ENCODE results near the gene ZNF677.
"Not testable (repeated sequence)": the region's sequence is repeated elsewhere in the genome, so short reads cannot be mapped to it uniquely, and the experiment has no call there.

Gene ZNF677
- total RNA-seq, result 2.1 to 14.3 (median 6.6) reads per million in 17 experiments

DNA sequence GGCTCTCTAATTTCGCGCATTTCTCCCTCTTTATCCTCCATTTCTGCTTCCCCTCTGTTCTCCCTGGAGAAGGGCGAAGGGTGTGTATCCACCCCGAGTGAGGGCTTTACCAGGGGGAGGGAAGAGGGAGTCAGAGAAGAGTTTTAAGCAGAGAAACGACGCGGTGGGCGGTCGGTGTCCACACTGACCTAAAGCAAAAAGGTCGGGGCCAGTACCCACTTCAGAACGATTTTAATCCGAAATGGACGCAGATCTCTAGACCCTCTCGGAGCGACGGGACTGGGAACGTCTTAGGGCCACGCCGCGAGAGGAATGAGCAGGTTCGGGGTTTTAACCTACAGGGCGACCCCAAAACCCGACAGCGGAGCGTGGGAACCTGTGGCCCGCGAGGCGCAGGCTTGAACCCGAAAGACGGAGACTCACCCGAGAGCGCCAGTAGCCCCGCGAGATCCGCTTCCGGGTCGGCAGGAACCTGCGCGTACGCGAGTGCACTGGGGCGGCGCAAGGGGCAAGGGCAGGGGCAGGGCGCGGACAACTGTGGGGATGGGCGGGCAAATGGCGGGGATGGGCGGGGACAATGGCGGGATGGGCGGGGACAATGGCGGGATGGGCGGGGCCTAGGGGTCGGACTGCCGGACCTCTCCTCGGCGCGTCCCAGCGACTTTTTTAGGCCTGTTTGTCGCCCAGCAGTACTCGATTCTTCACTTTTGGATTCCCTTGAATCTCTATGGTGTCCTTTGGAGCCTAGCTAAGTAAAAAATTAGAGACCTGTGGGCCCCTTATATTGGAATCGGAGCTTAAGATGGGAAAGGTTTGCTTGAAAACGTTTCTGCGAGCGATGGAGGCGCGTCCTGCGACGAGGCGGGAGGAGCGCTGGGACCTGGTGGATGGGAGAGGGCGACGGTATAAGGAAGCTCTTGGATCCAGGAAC, at the start of gene ZNF677:
Gene ZNF677, minus strand, starts transcription at position 463 of the 931 bp plus-strand sequence. CDS start 3,323 bp downstream, outside the sequence.
- peak; percentile 87 to 94 (median 92) for DNase-seq

DNA sequence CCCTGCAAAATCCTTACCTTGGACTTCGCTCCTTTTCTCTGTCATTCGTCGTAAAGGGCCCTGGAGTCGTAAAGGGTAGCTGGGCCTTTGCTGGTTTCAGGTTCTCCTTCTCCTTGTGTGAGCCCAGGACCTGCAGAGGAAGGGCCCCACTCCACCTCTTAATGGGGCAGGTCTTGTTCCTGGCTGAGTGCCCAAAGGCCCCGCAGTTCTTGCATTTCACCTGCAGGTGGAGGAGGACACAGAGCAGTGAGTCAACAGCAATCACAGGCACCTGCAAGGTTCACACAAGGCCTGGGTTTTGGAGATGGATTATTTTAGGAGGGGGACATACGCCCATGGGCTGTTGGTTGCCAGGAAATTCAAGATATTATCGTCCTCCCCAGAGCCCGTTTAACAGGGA, 46.7 kb upstream of the ZNF677 start:
- not testable (repeated sequence) for DNase-seq

DNA sequence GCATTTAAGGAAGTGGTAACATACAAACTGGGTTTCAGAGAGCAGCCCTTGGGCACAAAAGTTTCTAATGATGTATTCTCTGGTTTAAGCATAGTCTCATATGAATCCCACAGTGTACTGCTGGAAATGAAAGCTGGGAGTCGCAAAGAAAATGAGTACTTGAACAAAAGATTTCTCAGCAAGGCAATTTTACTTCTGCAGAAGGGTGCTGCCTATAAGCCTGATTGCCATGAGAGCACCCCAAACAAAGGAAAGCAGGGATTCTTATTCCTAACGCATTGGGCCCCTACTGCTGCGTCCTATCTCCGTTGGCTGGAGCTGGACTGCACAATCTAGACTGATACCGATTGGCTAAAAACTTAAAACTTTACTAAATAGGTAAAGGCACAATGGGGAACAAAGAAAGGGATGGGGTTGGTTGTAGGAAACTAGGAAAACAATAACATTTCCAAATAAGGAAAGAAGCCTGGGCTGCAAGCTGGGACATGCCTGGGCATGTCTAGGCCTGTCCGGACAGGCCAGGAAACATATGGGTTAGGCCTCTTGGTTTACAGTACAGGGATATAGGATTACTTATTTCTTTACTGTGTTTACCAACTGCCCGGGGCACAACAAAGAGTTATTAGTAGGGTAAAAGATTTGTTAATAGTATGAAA, 40.2 kb upstream of the ZNF677 start:
- DNase-seq, result peak in 1 of 4 experiments; percentile 2

DNA sequence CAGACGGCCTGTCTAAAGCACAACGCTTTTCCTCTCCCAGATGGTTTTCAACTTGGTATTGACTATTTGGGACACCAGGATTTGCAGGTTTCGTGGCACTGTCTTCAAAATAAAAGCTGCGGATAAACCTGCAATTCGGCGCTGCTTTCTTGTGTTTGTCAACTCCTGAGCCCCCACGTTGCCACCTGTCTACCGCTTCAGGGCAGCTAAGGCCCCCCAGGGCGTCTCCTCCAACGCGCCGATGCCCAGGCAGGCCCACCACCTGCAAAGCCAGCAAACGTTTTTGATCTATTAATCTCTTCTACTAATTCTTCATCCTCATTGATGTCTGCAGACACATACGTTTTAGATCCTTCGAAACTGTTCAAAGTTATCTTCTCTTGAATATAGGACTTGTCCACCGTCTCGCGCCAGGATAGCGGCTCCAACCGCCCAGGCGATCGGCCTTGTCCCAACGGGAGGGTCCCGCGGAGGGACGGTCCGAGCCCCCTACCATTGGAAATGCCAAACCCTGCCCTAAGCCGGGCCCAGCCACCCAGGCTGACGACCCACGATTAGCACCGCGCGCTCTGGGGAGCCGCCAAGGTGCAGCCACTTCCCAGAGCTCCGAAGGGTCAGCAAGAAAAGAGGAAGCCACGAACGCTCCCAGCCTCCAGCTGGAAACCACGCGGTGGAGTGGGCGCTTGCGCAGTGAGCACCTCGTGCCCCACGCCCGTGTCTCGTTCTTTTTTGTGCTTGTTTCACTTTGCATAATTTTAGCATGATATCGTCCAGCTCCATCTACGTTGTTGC, 36.3 kb upstream of the ZNF677 start:
- DNase-seq, result no peak

DNA sequence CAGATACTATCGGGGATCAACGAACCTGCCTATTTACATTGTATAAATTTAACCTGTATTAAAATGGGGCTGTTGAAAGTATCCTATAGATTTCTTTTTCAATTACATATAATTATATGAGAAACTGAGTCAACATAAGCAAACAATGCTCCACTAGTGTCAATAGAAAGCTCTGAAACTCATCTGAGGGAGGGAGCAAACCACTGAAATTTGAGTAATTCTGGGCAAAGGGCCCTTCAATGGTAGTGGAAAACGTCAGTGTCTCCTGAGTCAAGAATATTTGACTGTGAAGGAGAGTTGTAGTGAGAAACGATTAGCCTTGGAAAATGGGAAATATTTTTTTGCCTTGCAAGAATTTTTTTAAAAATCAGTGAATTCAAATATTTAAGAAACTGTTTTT, 30.4 kb upstream of the ZNF677 start:
- DNase-seq, result no peak

DNA sequence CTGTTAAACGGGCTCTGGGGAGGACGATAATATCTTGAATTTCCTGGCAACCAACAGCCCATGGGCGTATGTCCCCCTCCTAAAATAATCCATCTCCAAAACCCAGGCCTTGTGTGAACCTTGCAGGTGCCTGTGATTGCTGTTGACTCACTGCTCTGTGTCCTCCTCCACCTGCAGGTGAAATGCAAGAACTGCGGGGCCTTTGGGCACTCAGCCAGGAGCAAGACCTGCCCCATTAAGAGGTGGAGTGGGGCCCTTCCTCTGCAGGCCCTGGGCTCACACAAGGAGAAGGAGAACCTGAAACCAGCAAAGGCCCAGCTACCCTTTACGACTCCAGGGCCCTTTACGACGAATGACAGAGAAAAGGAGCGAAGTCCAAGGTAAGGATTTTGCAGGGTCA, 27.3 kb upstream of the ZNF677 start:
- not testable (repeated sequence) for DNase-seq

DNA sequence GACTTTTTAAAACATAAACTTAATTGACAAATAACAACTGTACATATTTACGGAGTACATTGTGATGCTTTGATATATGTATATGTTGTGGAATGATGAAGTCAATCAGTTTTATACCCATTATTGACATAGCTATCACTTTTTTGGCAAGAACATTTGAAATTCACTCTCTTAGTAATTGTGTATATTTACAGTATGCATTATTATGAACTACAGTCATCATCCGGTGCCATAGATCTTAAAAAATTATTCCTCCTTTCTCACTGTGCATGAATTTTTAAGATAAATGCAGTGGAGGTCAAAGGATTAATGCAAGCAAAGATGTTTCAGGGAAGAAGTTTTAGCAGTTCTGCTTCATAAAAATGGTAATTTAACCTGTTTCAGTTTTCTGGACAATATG, 20.8 kb upstream of the ZNF677 start:
- DNase-seq, result no peak

DNA sequence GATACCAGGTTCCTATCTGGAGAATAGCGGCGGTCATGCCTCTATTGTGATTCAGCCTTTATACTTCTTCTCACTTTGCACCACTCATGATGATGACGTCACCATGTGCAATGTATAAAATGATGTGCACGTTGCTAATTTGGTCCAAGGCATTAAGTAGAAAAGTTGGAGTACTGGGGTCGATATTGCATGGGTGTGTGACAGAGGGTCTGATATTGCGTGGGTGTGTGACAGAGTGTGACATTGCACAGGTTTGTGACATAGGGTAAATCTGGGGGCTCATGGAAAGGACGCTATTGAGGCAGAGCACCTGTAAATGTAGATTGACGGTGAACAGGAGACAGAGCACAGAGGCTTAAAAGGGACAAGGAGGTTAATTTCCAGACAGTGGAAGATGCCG, 17.4 kb upstream of the ZNF677 start:
- DNase-seq, result no peak

DNA sequence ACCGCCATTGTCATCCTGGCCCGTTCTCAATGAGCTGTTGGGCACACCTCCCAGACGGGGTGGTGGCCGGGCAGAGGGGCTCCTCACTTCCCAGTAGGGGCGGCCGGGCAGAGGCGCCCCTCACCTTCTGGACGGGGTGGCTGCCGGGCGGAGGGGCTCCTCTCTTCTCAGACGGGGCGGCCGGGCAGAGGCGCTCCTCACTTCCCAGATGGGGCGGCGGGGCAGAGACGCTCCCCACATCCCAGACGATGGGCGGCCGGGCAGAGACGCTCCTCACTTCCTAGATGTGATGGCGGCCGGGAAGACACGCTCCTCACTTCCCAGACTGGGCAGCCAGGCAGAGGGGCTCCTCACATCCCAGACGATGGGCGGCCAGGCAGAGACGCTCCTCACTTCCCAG, 15.2 kb upstream of the ZNF677 start:
- DNase-seq, result not testable (repeated sequence)

DNA sequence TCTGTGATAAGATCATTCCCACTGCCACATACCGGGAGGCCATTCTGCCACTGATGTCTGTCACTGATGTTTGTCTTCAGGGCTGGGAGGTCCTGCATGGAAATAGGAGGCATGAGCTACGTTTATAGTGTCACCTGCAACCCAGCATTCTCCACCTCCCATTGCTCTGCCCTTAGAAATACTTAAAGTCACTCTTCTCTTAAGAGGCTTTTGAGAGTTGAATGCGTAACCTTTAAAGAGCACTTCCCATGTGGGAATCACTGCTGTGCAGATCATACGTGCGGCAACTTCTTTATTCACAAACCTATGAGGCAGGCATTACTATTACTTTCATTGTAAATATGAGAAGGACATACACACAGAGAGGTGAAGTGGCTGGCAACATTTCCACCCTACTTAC, 12.9 kb upstream of the ZNF677 start, which contains the start of gene VN1R4:
Gene VN1R4, minus strand, starts transcription at position 101 of the 400 bp plus-strand sequence. Its CDS starts 58 bp downstream, at position 43.
- DNase-seq, result not testable (repeated sequence)

DNA sequence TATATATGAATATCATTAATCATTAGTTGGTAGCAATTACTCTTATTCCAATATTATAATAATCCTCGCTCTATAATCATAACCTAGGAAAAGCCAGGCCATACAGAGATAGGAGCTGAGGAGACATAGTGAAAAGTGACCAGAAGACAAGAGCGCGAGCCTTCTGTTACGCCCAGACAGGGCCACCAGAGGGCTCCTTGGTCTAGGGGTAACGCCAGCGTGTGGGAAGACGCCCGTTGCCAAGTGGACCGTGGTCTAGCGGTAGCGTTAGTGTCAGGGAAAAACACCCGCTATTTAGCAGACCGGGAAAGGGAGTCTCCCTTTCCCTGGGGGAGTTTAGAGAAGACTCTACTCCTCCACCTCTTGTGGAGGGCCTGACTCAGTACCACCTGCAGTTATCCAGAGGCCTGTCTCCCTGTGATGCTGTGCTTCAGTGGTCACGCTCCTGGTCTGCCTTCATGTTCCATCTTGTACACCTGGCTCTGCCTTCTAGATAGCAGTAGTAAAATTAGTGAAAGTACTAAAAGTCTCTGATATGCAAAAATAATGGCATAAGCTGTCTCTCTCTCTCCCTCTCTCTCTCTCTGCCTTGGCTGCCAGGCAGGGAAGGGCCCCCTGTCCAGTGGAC, 3.2 kb upstream of the ZNF677 start, which contains the start of gene VN1R2:
Gene VN1R2, plus strand, starts transcription at position 578 of the 628 bp plus-strand sequence. CDS start 84 bp downstream, outside the sequence.
- not testable (repeated sequence) for DNase-seq

DNA sequence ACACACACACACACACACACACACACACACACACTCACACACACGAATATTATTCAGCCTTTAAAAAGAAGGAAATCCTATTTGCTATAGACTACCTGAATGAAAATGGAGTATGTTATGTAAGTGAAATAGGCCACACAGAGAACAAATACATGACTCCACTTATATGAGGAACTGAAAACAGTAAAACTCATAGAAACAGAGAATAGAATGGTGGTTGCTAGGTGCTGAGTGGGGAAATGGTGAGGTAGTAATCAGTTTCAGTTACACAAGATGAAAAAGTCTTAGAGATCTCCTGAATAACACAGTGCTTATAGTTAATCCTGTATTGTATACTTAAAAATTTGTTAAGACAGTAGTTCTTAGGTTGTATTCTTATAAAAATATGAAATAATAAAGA, 8.2 kb downstream of the ZNF677 start:
- no peak for DNase-seq

DNA sequence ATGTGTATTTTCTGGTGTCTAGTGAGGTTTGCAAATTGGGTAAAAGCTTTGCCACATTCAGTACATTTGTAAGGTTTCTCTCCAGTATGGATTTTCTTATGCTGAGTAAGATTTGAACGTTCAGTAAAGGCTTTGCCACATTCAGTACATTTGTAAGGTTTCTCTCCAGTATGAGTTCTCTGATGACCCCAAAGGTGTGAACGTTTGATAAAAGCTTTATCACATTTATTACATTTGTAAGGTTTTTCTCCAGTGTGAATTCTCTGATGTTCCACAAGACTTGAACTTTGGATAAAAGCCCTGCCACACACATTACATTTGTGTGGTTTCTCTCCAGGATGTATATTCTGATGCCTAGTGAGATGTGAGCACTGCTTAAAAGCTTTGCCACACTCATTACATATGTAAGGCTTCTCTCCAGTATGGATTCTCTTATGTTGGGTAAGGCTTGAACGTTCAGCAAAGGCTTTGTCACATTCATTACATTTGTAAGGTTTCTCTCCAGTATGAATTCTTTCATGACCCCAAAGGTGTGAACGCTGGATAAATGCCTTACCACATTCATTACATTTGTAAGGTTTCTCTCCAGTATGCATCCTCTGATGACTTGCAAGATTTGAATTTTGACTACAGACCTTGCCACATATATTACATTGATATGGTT, 17.4 kb downstream of the ZNF677 start:
- DNase-seq, result no peak

DNA sequence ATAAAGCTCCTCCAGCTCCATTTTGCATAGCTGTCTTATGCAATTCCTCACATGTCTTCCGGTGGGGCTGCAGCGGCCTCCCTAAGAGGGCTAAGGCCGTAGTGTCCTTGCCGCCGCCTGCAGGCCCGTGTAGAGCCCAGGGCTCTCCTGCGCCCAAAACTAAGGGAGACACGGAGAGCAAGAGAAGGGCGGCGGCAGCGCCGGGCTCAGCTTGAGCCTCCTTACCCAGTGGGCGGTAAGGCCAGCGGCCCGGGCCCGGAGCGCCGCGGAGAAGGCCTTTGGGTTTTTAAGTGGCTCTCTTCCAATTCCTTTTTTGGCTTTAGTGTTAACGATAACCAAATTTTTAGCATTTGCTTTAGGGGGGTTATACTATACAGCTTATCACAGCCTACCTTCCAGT, 30.1 kb downstream of the ZNF677 start:
- DNase-seq, result no peak

DNA sequence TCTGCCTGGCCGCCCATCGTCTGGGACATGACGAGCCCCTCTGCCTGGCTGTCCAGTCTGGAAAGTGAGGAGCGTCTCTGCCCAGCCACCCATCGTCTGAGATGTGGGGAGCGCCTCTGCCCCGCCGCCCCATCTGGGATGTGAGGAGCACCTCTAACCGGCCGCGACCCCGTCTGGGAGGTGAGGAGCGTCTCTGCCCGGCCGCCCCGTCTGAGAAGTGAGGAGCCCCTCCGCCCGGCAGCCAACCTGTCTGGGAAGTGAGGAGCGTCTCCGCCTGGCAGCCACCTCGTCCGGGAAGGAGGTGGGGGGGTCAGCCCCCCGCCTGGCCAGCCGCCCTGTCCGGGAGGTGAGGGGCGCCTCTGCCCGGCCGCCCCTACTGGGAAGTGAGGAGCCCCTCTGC, 32.0 kb downstream of the ZNF677 start:
- not testable (repeated sequence) for DNase-seq

DNA sequence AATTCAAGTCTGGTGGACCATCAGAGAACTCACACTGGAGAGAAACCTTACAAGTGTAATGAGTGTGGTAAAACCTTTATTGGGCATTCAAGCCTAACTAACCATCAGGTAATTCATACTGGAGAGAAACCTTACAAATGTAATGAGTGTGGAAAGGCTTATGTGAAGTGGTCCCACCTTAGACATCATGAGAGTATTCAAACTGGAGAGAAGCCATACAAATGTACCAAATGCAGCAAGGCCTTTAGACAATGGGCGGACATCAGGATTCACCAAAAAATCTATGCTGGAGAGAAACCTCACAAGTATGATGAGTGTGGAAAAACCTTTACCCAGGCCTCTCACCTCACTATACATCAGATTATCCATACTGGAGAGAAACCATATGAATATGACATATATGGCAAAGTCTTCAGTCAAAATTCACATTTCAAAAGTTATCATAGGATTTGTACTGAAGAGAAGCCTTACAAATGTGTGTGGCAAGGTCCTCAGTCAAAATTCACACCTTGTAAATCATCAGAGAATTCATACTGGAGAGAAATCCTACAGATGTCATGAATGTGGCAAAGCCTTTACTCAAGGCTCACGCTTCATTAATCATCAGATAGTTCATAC, 41.9 kb downstream of the ZNF677 start:
- DNase-seq, result no peak

DNA sequence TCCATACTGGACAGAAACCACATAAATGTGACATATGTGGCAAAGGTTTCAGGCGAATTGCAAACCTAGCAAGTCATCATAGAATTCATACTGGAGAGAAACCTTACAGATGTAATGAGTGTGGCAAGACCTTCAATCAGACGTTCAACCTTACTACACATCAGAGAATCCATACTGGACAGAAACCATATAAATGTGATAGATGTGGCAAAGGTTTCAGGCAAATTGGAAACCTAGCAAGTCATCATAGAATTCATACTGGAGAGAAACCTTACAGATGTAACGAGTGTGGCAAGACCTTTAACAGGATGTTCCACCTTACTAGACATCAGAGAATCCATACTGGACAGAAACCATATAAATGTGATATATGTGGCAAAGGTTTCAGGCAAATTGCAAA, 43.1 kb downstream of the ZNF677 start:
- DNase-seq, result not testable (repeated sequence)

DNA sequence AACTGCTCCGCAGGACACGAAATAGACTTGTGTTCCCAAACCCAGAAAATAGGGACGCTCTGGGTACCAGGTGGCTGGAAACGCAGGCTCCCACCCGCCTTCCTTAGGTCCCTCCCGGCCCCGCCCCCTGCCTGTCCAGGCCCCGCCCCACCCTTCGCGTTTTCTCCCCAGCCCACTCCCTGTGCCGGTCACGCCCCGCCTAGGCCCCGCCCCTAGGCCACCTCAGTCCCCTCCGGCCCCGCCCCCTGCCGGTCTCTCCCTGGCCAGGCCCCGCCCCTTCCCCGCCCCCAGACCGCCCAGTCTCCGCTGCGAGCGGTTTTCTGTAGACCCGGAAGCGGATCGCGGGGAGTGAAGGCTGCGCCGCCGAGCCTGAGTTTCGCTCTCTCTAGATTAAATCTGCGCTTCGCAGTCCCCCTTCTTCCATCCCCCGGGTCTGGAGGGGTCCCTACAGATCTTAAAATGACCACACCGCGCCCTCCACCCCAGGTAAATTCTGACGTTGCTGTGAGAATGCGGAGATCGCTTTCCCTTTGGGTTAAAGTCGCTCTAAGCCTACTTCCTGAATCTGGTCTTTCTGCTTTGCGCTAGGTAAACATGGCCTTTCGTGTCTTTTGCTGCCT, 57.8 kb downstream of the ZNF677 start:
- DNase-seq, result peak; percentile 92 to 100 (median 96)

DNA sequence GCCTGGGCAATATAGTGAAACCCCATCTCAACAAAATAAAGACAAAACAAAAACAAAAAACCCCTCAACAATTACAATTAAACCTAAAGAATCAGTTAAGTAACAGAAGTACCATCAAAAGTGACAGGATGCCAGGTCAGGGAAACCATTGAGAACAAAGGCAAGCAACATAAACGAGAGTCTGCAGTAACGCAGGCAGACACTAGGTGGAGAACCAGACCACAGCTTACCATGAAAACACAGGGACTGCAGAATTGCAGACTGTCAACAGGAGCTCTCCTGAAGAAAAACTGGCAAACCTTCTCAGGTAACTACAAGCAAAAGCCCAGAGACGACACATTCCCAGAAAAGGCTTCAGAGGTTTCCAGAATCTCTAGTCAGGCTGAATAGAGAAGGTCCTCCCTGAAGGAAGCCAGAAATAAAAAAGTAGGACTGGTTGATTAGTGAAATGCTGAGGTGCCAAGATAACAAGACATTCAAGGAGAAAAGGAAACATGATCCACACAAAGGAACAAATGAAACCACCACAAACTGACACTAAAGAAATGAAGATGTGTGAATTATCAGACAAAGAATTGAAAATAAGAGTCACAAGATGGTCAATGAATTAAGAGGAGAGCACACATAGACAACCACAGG, 59.3 kb downstream of the ZNF677 start:
- DNase-seq, result peak; percentile 77 to 86 (median 82)
